Skeletal muscle tissue (tissue), 4 donors: ENCODE data around the gene TRAPPC12. TPM values are rescaled to one million over a fixed set of nuclear protein-coding genes. Genes with fewer than 3 reads are reported as not detected.

Experiments
- H3K27ac ChIP-seq: one replicate; pipeline ENCODE4 v1.7.0; 2013; ENCODE audit warnings: mild to moderate bottlenecking, low read depth, low read length, inconsistent platforms
- H3K27me3 ChIP-seq, 3 donors: one replicate each; pipeline ENCODE4 v1.7.0; 2013; ENCODE audit warnings: low read length in 3 of 3; ENCODE audit not compliant: control insufficient read depth in 3 of 3, insufficient read depth in 3 of 3
- H3K36me3 ChIP-seq, 3 donors: one replicate each; pipeline ENCODE4 v1.7.0; 2013; ENCODE audit warnings: low read length in 3 of 3; ENCODE audit not compliant: control insufficient read depth in 3 of 3, insufficient read depth in 3 of 3
- H3K4me1 ChIP-seq, 3 donors: one replicate each; pipeline ENCODE4 v1.7.0; 2013; ENCODE audit warnings: low read length in 3 of 3, mild to moderate bottlenecking in 3 of 3; ENCODE audit not compliant: control insufficient read depth in 3 of 3, insufficient read depth in 3 of 3
- H3K4me3 ChIP-seq, 3 donors: one replicate each; pipeline ENCODE4 v1.7.0; 2013; ENCODE audit warnings: low read length in 3 of 3
- H3K9ac ChIP-seq, 3 donors: one replicate each; pipeline ENCODE4 v1.7.0; 2013; ENCODE audit warnings: low read length in 3 of 3, mild to moderate bottlenecking in 3 of 3, moderate library complexity in 2 of 3, low read depth in 1 of 3
- H3K9me3 ChIP-seq, 3 donors: one replicate each; pipeline ENCODE4 v1.7.0; 2013; ENCODE audit warnings: low read length in 3 of 3; ENCODE audit not compliant: control insufficient read depth in 3 of 3
- total RNA-seq: library from RNA; depleted of rRNA; stranded (reverse); fragments of >200 nt; gene quantifications from one replicate; pipeline ENCODE4 v1.2.3, GENCODE V29; 2014
- donor health status: Osteomylitis.

TRAPPC12 gene
- 50.6 TPM for total RNA-seq

GRCh38 chr2:3379647-3380534 lies at the start of gene TRAPPC12:
TRAPPC12 (plus strand) TSS chr2:3379694; CDS start chr2:3387624, 7,930 bp downstream.
- peak within 1 kb of the TSS; percentile 94 to 99 (median 97) for H3K4me3 ChIP-seq
- H3K27me3 ChIP-seq, result no peaks in the 10 kb centered on the region
- peaks cover 23 to 36% (median 31%) of the 10 kb centered on the region in 3 donors for H3K4me1 ChIP-seq

GRCh38 chr2:3332133-3332532 lies 47.4 kb upstream of the TRAPPC12 start:
- H3K36me3 ChIP-seq, result peaks cover 9 to 11% (median 10%) of the 10 kb centered on the region in 3 donors
- H3K9me3 ChIP-seq, result no peaks in the 10 kb centered on the region
- H3K27ac ChIP-seq, result no peak overlapping the region
- H3K4me1 ChIP-seq, result peaks cover 0 to 4% (median 0%) of the 10 kb centered on the region in 3 donors
- H3K4me3 ChIP-seq, result no peak overlapping the region
- no peaks in the 10 kb centered on the region for H3K27me3 ChIP-seq
- H3K9ac ChIP-seq, result no peak overlapping the region

More at GRCh38 chr2:3379647-3380534, at the start of gene TRAPPC12:
- Histone ChIP-seq H3K9ac (peak within 1 kb of the TSS; percentile 95 to 98 (median 97)), H3K9me3 (no peaks in the 10 kb centered on the region), H3K27ac (peak within 1 kb of the TSS; percentile 89), H3K36me3 (peaks cover 0 to 3% (median 2%) of the 10 kb centered on the region in 3 donors)

DNA sequence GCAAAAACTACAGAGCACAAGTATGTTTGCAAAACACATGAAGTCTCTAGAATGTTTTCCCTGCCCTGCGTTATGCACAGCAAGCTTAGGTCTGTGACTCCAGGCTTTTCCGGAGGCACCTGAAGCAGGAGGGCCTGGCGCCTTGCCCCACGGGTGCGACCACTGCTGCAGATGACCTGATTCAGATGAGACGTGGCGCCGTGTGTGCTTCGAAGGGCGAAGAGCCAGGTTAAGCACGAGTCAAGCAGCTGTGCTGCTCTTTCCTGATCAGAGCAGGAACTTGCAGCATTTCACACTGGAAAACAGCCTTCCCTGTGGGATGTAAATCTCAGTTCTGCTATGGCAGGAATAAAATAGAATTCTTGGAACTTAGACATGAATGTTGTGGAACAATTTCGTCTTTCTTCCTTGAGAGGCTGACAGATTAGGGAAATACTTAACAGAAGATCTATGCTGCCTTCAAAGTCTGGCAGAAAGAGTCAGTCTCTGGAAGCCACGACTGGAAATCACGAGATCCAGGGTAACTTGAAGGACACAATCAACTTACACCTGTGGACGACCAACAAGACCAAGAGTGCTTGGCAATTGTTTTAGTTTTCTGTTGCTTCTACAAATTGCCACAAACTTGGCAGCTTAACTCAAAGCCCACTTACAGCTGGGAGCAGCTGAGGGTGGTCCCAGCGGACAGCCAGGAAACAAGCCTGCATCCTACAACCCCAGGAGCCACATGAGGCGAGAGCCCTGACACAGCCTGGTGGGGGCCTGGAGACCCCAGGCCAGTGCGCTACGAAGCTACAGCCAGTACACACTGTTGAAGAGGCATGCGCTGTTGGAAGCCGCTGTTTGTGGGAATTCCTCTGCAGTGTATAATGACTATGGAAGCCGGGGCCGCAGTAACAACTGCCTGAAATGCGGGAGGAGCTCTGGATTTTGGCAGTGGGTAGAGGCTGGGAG lies 44.8 kb upstream of the TRAPPC12 start:
- Histone ChIP-seq H3K4me3 (no peak overlapping the region), H3K27ac (no peak overlapping the region), H3K36me3 (peaks cover 10 to 15% (median 14%) of the 10 kb centered on the region in 3 donors), H3K9ac (peak overlapping the region in 1 of 3 donors; percentile 16), H3K9me3 (no peaks in the 10 kb centered on the region), H3K27me3 (no peaks in the 10 kb centered on the region), H3K4me1 (peaks cover 0 to 4% (median 0%) of the 10 kb centered on the region in 3 donors)

GRCh38 chr2:3336844-3337243 lies 42.6 kb upstream of the TRAPPC12 start:
- no peaks in the 10 kb centered on the region for H3K27me3 ChIP-seq
- H3K4me3 ChIP-seq, result no peak overlapping the region
- H3K9me3 ChIP-seq, result no peaks in the 10 kb centered on the region
- peaks cover 0 to 4% (median 0%) of the 10 kb centered on the region in 3 donors for H3K4me1 ChIP-seq
- no peak overlapping the region for H3K27ac ChIP-seq
- peaks cover 3 to 6% (median 5%) of the 10 kb centered on the region in 3 donors for H3K36me3 ChIP-seq
- H3K9ac ChIP-seq, result no peak overlapping the region

- Histone ChIP-seq H3K9me3 (no peaks in the 10 kb centered on the region), H3K27me3 (no peaks in the 10 kb centered on the region), H3K27ac (no peak overlapping the region), H3K4me3 (no peak overlapping the region), H3K4me1 (peaks cover 0 to 4% (median 0%) of the 10 kb centered on the region in 3 donors), H3K9ac (no peak overlapping the region), H3K36me3 (peaks cover 3 to 6% (median 5%) of the 10 kb centered on the region in 3 donors)
Observed at GRCh38 chr2:3338340-3338739, 41.2 kb upstream of the TRAPPC12 start.

DNA sequence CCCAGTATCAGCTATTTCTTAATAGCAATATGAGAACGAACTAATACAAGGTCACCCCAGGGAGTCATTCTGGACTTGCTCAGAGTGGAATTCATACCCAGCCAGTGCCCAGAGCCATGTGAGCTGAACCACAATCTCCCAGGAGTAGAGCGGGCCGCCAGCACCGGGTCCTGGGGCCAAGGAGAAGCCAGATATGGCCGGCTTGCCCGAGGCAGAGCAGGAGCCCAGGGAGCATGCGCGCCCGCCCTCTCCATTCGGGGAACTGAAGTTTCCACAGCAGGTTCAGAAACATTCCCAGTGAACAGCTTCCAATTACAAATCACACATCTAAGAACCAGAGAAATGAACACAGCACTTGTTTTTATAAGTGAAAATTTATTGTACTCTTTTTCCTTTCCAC lies 39.4 kb upstream of the TRAPPC12 start:
- Histone ChIP-seq H3K4me3 (no peak overlapping the region), H3K9ac (no peak overlapping the region), H3K36me3 (peaks cover 3 to 5% (median 3%) of the 10 kb centered on the region in 3 donors), H3K27me3 (no peaks in the 10 kb centered on the region), H3K4me1 (no peaks in the 10 kb centered on the region), H3K9me3 (no peaks in the 10 kb centered on the region), H3K27ac (no peak overlapping the region)

- H3K4me1 ChIP-seq, result no peaks in the 10 kb centered on the region
- H3K36me3 ChIP-seq, result peaks cover 2 to 5% (median 3%) of the 10 kb centered on the region in 3 donors
- H3K27me3 ChIP-seq, result no peaks in the 10 kb centered on the region
- no peak overlapping the region for H3K27ac ChIP-seq
- H3K9me3 ChIP-seq, result no peaks in the 10 kb centered on the region
- H3K4me3 ChIP-seq, result no peak overlapping the region
- H3K9ac ChIP-seq, result no peak overlapping the region
Observed at GRCh38 chr2:3341336-3341735, 38.2 kb upstream of the TRAPPC12 start.

DNA sequence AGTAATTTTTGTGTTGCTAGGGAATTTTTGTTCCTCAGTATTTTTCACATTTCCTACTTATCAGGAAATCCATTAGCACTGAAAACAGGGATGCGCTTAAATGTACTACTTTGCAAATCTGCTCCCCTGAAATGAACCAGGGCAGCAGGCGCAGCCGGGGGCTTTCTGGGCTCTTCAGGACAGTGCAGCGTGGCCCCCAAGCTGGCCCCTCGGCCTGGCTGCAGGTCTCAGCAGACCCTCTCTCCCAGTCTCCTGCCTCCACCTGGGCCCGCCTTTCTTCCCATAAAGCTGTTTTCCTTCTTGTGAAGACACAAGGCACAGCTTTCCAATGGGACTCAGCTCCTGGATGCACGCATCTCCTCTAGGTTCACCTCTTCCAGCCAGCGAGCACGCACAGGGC lies 37.2 kb upstream of the TRAPPC12 start:
- Histone ChIP-seq H3K4me3 (no peak overlapping the region), H3K9me3 (no peaks in the 10 kb centered on the region), H3K36me3 (peaks cover 2 to 5% (median 4%) of the 10 kb centered on the region in 3 donors), H3K9ac (no peak overlapping the region), H3K27me3 (no peaks in the 10 kb centered on the region), H3K4me1 (no peaks in the 10 kb centered on the region), H3K27ac (no peak overlapping the region)

DNA sequence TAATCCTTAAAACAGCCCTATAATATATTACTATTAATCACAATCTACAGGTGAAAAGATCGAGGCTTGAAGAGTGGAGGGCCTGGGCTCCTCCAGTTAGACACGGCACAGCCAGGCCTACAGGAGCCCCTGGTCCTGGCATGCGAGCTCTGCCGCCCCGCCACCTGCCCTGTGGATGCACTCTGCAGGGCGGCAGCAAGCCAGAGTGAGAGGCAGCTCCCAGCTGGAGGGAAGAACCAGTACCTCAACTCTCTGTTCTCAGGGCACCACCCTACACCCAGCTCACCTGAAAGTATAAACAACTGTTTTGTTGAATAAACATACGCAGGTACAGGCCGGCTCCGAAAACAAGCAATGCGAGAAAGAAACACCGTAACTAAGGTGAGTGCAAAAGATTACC lies 36.5 kb upstream of the TRAPPC12 start:
- no peaks in the 10 kb centered on the region for H3K27me3 ChIP-seq
- no peaks in the 10 kb centered on the region for H3K4me1 ChIP-seq
- H3K27ac ChIP-seq, result no peak overlapping the region
- H3K4me3 ChIP-seq, result no peak overlapping the region
- H3K36me3 ChIP-seq, result peaks cover 0 to 4% (median 0%) of the 10 kb centered on the region in 3 donors
- no peak overlapping the region for H3K9ac ChIP-seq
- H3K9me3 ChIP-seq, result no peaks in the 10 kb centered on the region
